Measurements from ENCODE around the gene FNDC3B.

FNDC3B gene

DNA sequence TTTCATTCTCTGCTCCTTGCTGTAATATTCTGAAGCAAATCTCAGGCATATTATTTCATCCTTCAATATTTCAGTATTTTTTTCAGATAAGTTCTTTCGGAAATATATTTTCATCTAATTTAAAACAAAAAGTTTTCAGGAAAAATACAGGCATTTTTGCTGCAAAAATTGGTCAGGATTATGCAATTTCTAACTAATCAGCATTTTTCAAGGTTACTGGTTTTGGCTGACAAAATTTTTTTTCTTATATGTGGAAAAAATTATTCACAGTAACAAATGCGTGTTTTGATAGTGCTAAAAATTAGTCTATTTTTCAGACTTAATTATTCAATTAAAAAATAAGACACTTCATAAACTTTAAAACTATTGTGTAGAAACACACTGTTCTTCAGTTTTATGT, 31.4 kb downstream of the FNDC3B start:
- H3F3A ChIP-seq (ENCODE audit: insufficient read depth) = no peaks in the 10 kb centered on the region

GRCh38 chr3:172071780-172072330, 32.5 kb downstream of the FNDC3B start:
- no peaks in the 10 kb centered on the region for H3K79me2 ChIP-seq (ENCODE audit: insufficient read depth, low read length)
- no peak overlapping the region for H3K27ac ChIP-seq (ENCODE audit: low read depth, low read length)

More for the DNA sequence above, 31.4 kb downstream of the FNDC3B start:
- H3K9me3 ChIP-seq (ENCODE audit: insufficient read depth, low read length) = no peaks in the 10 kb centered on the region
- no peak overlapping the region for H3K27ac ChIP-seq (ENCODE audit: low read depth, low read length)
- no peaks in the 10 kb centered on the region for H3K9me2 ChIP-seq (replicated peaks; ENCODE audit: insufficient read depth, low read length)
- TF ChIP-seq CTCF (IDR thresholded peaks at IDR 0.05; ENCODE audit: insufficient read depth, low read length, poor library complexity, severe bottlenecking) = no peak
- TF ChIP-seq EZH2phosphoT487 (conservative IDR thresholded peaks at IDR 0.05; ENCODE audit: low read length) = no peak
- no peaks in the 10 kb centered on the region for H3K79me2 ChIP-seq (ENCODE audit: insufficient read depth, low read length)
- H3K4me3 ChIP-seq (ENCODE audit: insufficient read depth, low read length, poor library complexity, severe bottlenecking) = no peak overlapping the region
- no peaks in the 10 kb centered on the region for H3K27me3 ChIP-seq (ENCODE audit: low read length)
- no peaks in the 10 kb centered on the region for H3K36me3 ChIP-seq (ENCODE audit: low read length)
- no peaks in the 10 kb centered on the region for H4K20me1 ChIP-seq (ENCODE audit: low read depth, low read length)
- H3K9ac ChIP-seq (ENCODE audit: low read length) = no peak overlapping the region
- no peak overlapping the region for H3K4me2 ChIP-seq (ENCODE audit: low read depth, low read length, poor library complexity, severe bottlenecking)
- no peak overlapping the region for H2AFZ ChIP-seq (ENCODE audit: low read depth, low read length, severe bottlenecking)

GRCh38 chr3:172072543-172072942, 33.2 kb downstream of the FNDC3B start:
- Histone ChIP-seq H3K9me2 (replicated peaks; ENCODE audit: insufficient read depth, low read length) (no peaks in the 10 kb centered on the region), H2AFZ (ENCODE audit: low read depth, low read length, severe bottlenecking) (no peak overlapping the region), H3K27me3 (ENCODE audit: low read length) (no peaks in the 10 kb centered on the region), H3F3A (ENCODE audit: insufficient read depth) (no peaks in the 10 kb centered on the region), H3K4me3 (ENCODE audit: insufficient read depth, low read length, poor library complexity, severe bottlenecking) (no peak overlapping the region), H3K9me3 (ENCODE audit: insufficient read depth, low read length) (no peaks in the 10 kb centered on the region), H3K36me3 (ENCODE audit: low read length) (no peaks in the 10 kb centered on the region), H3K4me2 (ENCODE audit: low read depth, low read length, poor library complexity, severe bottlenecking) (no peak overlapping the region), H4K20me1 (ENCODE audit: low read depth, low read length) (no peaks in the 10 kb centered on the region), H3K79me2 (ENCODE audit: insufficient read depth, low read length) (no peaks in the 10 kb centered on the region), H3K9ac (ENCODE audit: low read length) (no peak overlapping the region), H3K27ac (ENCODE audit: low read depth, low read length) (no peak overlapping the region)
- no peak for TF ChIP-seq CTCF (IDR thresholded peaks at IDR 0.05; ENCODE audit: insufficient read depth, low read length, poor library complexity, severe bottlenecking)
- TF ChIP-seq EZH2phosphoT487 (conservative IDR thresholded peaks at IDR 0.05; ENCODE audit: low read length) = no peak

More at GRCh38 chr3:172071780-172072330, 32.5 kb downstream of the FNDC3B start:
- no peaks in the 10 kb centered on the region for H3K9me2 ChIP-seq (replicated peaks; ENCODE audit: insufficient read depth, low read length)
- H3K36me3 ChIP-seq (ENCODE audit: low read length) = no peaks in the 10 kb centered on the region
- no peak overlapping the region for H3K4me2 ChIP-seq (ENCODE audit: low read depth, low read length, poor library complexity, severe bottlenecking)
- H3K9ac ChIP-seq (ENCODE audit: low read length) = no peak overlapping the region
- TF ChIP-seq CTCF (IDR thresholded peaks at IDR 0.05; ENCODE audit: insufficient read depth, low read length, poor library complexity, severe bottlenecking) (no peak), EZH2phosphoT487 (conservative IDR thresholded peaks at IDR 0.05; ENCODE audit: low read length) (no peak)
- no peak overlapping the region for H2AFZ ChIP-seq (ENCODE audit: low read depth, low read length, severe bottlenecking)
- no peak overlapping the region for H3K4me3 ChIP-seq (ENCODE audit: insufficient read depth, low read length, poor library complexity, severe bottlenecking)
- H3F3A ChIP-seq (ENCODE audit: insufficient read depth) = no peaks in the 10 kb centered on the region
- H3K27me3 ChIP-seq (ENCODE audit: low read length) = no peaks in the 10 kb centered on the region
- H3K9me3 ChIP-seq (ENCODE audit: insufficient read depth, low read length) = no peaks in the 10 kb centered on the region
- no peaks in the 10 kb centered on the region for H4K20me1 ChIP-seq (ENCODE audit: low read depth, low read length)

Measured in SU-DHL-6 (cell line).